SKM-1 (cell line): ENCODE measurements around the gene EPB41L3.

Source experiments
- DNase-seq: peaks from one replicate; lab custom pipeline; 2025; ENCODE audit not compliant: unreplicated experiment; lab: John Stamatoyannopoulos, UW

Gene EPB41L3

DNA sequence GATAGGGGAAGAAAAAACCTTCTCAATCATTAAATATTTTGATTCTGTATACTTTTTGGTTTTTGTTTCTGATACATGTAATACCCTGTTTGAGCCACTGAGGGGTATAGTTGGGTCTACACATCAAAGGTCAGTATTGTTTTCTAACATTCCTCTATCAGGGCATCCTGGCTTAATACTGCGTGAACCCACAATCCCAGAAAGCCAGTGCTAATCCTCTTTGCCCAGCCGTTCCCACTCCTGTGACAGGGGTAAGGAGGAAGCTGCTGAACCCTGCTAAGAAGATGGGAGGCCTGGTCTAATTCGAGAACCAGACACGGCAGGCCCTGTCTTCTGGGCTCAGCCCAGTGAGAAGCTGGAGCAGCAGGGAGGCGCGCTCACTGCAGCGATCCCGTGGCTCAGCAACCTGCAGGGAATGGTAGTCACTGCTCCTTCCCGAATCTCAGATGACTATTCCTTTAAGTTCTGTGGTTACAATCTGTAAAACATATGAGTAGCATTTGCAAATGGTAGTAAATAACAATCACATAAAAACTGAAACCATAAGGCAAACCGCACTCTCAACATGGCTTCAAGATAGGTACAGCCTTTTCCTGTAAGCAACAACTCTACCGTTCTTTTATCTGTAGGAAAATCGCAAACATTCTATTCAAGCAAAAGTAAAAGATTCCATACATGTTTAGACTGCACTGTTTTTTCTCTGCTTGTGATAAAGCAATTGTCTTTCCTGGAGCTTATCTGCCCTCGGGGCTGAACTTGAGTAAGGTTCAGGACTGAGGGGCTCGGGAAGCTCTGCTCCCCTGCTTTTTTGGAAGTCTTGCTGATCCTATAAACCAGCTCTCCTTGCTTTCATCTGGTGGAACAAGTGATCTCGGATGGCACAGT lies 87.0 kb downstream of the EPB41L3 start:
- no peak for DNase-seq

DNA sequence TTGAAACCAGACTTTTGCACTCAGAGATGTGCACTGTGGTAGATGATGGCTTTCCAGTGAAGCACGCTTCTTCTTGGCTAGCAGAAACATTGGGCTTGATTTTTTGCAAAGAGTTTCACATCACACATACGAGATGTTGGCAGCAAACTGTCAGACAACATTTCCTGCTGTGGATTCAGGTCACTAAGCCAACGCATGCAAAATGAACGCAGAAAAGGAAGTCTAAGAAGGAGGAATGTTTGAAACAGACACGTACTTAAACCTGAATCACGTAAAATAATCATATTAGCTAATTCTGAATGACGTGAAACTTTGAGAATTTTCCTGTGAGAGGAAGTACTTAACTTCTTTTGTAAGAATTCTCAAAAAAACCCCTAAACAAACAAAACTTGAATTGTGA lies 88.1 kb downstream of the EPB41L3 start:
- no peak for DNase-seq

DNA sequence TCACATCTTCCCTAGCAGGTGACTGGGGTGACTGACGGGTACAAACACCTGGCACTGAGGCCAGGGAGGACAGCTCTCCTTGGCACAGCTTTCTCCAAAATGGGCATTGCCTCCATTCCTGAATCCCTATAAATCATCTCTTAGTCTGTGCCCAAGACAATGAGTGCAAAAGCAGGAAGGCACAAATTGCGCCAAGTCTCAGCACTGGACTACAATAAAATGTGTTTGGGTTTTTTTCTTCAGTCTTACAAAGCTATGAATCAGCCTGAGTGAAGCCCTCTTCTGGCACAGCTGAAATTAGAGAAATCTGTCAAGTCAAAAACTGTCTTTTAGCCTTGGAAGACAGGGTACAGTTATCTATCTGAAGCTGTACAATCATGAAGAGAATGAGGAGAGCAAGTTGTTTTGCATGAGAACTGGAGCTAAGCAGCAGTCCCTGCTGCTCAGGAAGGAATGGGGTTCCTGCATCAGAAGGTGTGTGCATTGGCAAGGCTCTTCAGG lies 90.8 kb downstream of the EPB41L3 start:
- no peak for DNase-seq

DNA sequence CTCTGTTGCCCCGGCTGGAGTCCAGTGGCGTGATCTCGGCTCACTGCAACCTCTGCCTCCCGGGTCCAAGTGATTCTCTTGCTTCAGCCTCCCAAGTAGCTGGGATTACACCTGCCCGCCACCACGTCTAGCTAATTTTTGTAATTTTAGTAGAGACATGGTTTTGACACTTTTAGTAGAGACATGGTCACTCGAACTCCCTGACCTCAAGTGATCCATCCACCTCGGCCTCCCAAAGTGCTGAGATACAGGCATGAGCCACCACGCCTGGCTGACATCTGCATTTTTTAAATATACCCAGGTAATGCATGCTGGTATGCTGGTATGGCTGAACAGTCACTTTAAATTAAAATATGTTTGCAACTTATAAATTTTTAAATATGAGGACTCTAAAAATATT lies 91.9 kb downstream of the EPB41L3 start:
- DNase-seq, result no peak

DNA sequence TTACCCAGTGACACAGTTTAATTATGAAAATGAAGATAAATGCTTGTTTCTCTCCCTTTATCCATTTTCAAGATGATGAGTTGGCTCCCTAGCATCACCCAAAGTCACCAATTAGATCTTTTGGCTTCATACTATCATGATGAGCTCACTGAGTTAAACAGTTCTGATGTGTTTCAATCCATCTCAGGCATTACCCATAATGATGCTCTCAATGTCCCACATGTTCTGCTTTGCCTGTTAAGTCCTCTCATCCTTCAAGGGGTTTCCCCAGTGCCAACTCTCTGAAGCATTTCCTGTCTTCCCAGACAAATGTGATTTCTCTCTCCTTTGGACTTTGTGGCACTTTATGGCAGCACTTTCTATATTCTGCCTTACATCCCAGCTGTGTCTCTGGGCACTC lies 92.6 kb downstream of the EPB41L3 start:
- no peak for DNase-seq

DNA sequence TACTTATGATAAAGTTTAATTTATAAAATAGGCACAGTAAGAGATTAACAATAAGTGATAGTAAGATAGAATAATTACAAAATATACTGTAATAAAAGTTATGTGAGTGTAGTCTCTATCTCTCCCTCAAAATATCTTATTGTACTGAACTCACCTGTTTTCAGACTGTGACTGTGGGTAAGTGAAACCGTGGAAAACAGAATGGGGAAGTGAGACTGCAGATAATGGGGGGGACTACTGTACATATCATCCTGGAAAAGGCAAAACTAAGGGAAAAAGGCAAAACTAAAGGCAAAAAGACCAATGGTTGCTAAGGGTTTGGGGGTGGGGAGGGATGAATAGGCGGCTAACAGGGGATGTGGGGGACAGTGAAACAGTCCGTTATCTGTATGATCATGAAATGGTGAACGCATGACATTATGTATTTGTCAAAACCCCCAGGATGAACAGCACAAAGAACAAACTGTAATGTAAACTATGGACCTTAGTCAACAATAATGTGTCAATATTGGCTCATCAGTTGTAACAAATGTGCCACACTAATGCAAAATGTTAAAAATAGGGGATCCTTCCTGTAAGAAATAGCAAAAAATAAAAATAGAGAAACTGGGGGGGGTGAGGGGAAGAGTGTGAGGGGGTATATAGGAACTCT lies 93.8 kb downstream of the EPB41L3 start:
- DNase-seq, result no peak

DNA sequence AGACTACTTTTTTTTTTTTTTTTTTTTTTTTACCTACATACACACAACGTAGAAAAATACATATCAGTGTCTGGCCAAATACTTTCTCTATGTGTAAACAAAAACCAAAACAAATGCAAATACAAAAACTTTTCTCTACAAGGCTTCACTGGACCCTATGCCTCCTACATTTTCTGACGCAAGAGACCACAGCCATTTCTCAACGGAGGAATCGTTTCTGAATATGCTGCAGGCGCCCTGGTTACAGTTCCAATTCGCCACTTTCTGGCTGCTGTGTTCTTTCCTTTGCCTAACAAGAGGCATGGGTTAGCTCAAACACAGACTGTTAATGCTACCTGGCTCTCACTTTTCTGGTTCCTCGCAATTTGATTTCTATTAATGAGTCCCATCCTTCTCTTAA lies 96.4 kb downstream of the EPB41L3 start:
- DNase-seq, result peak; percentile 7

DNA sequence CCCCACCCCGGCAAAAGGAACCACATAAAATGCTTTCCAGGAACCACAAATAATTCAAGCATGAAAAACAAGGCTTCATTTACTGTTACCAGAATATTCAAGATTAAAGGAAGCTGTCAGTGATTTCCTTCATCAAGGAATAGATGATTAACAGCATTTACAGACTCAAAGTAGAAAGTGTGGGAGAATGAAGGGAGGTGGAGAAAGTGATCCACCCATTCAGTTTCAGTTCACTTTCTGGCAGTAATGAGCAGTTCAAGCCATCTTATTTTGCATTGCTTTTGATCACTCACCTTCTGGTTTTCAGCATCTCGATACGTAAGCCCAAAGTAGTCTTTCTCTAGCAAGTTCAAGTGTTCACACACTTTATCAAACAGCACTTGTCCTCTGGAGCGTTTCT lies 99.0 kb downstream of the EPB41L3 start:
- DNase-seq, result no peak

DNA sequence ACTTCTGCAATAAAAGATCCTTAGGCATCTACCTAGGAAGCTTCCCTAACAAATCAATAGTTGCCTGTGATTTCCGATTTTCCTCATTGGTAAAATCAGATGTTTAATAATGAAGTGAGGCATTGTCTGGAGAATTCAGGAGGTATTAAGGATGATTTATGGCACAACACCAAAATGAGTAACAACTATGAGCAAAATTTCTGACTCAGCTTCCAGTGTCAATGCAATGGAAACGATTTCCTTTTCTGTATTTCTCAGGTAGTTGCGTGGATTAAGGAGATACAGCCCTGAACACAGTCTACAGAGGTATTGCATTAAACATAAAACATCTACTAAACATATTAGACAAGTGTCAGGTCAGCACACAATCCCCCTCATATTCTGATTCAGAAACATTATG lies 99.5 kb downstream of the EPB41L3 start:
- no peak for DNase-seq

DNA sequence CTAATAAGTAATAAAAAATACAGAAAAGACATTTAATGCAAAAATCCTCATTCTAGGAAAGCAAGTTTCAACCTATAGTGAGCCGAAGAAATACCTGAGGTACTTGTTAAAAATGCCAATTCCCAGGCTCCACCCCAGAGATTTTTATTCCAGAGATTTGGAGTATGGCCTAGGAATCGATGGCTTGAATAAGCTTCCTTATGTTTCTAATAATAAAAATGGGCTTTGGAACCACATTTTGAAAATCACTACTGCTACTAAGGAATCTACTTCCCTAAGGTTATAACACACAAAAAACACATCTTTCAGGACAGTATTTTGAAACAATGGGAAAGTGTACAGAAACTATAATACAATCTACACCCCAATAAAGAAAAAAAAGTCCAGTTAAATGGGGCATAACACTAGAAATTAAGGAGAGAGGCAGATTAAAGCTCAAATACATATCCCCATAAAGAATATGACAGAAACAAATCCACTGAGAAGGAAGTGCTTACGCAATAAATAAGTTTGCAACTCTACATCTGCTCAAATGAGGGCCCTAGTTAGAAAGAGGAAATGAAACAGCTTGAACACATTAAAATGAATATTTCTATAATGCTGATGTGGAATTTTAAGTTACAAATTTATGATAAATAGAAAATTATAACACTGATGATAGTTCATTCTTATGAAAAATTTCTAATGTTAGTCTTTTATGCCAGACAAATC lies 103.7 kb downstream of the EPB41L3 start:
- peak; percentile 70 for DNase-seq

DNA sequence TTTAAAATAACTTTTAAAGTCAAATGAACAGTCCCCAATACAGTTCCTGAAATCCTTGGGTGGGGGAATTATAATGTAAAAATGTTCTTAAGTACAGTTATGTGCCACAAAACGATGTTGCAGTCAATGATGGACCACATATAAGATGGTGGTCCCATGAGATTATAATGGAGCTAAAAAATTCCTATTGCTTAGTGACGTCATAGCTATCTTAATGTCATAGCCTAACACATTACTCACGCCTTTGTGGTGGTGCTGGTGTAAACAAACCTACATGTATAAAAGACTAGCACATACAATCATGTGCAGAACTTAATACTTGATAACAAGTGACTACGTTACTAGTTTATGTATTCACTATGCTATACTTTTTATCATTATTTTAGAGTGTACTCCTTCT lies 109.4 kb downstream of the EPB41L3 start:
- DNase-seq, result no peak

DNA sequence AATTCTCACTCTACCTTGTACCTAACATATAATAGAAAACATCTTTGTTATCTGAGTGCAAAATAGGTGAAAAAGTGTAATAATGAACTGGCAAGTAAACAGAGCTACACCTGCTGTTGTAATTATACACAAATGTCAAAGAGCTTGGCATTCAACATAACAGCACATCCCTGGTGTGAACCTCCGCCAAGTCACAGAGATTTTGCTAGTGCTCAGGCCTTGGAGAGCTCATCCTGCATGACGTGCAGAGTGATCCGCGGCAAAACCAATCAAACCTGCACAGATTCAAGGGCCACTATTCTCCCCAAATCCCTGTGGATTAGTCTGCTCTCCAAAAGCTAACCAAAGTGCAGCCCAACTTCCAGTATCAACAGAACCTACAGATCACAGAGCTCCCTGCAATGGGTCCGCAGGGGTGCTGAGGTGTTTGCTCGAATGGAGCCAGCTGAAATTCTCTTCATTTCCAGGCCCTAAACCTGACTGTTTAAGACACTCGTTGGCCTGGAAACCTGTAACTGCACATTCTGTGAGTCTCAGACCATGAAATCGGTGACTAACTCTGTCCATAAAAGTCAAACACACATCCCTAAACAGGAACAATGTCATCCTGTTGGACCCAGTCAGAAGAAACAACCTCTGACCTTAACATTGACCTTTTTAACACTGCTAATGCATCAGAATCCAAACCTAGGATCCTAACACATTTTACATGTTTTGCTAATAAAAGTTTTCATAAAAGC lies 111.8 kb downstream of the EPB41L3 start:
- no peak for DNase-seq

DNA sequence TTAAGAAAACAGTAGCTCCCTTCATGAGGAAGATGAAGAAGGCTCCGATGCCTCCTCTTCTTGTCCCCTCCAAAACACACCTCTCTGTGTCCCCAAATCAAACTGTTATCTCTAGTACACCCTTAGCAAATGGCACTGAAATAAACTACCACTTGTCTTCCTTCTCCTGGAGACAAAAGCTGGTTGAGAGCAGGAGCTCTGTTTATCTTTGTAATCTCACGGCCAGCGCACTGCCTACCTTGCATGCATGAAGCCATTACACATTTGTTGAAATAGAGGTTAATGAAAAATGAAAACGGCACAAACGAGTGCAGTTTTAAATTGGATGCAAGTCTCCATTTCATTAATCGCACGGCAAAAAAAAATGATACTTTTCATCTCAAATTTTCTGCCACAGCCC lies 113.7 kb downstream of the EPB41L3 start:
- DNase-seq, result no peak

DNA sequence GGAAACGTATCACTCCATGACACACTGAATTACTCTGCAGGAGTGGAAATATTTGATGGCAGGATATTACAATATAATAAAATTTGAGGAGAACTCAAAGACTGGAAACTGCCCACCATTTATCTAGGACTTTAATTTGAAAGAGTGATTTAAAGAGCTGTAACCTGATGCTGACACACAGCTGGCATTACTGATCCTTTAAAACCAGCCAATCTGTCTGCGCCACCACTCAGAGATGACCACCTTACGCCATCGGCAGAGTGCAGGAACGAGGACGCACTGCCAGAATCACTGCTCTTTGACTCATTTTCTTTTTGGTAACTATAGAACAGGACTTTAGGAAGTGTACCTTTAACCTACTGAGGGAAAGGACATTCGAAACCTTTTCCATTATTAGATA lies 114.1 kb downstream of the EPB41L3 start:
- no peak for DNase-seq

DNA sequence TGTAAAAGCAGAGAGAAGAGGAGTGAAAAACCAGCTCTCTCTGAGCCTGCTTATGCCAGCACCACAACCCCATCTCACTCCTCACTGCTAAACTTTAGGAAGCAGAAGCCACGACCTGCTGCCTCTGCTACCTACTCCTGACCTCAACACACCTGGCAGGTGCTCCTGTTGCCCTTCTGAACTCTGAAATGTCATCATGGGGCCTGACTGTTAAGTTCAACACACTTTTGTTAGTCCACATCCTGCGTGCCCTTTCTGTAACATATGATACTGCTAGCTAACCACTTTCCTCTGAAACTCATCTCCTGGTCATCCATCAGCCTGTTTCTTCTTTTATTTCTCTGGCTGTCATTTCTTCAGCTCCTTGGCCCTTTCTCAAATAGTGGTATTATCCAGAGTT lies 118.1 kb downstream of the EPB41L3 start:
- no peak for DNase-seq

DNA sequence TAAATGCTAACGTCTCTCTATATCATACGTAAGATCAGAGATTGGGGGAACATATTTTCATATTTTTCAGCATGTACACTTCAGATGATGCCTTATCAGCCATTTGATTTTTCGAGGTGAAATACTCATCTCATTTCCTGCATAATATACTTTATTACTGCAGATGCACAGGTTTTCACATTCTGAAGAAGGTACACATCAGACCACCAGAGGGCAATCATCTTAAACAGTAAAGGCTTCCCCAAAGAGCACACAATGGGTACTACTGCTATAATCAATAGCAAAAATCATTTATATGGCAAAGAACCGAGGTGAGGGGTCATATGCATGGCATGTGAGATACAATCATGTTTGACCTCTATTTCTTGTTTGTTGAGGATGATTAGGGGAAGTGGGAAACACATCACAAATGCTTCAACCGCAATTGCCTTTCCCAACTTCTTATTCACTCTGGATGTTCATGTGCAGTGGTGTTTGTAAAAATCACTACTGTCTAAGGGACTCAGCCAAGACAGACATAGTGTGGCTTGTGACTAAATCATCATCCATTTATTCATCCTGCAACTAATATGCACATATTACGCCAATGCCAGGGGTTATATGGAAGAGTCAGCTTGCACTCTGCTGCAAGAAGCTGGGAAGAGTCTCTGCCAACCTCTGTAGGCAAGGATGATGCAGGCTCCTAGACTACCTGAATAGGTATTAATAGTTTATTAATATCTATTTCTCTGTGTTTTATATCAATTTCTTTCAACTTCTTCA lies 118.7 kb downstream of the EPB41L3 start:
- peak; percentile 9 for DNase-seq

DNA sequence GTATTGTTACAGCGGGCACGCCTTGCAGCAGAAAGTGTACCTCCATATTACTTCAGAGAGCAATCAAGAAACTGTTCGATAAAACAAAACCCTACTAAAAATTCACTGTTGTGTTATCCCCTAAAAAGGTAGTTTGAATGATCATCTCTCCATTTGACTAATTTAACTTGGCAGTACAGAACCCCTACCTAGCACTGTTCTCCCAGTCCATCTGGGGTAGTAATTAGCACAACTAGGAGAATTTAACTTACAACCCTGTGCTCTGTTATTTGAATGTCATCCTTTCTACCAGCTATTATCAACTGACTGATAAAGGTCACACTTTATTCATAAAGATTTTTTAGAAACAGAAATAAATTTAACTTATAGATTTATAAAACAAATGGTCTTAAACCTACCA lies 121.2 kb downstream of the EPB41L3 start:
- DNase-seq, result no peak

DNA sequence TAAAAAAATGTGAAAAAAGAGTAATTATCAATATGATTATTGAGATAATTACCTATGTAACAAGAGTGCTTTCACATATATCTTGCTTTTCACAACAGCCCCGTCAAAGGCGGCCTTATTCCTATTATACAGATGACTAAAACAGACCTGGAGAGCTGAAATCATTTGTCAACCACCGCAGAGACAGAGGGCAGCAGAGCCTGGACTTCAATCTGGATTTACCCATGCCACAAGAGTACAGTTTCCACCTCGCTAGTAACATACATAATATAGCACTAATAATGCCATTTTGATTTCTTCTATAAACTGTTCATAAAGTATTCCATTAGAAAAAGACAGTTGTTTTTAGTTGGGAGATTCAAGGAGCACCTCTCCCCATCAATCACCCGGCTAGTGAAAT lies 121.8 kb downstream of the EPB41L3 start:
- DNase-seq, result no peak

DNA sequence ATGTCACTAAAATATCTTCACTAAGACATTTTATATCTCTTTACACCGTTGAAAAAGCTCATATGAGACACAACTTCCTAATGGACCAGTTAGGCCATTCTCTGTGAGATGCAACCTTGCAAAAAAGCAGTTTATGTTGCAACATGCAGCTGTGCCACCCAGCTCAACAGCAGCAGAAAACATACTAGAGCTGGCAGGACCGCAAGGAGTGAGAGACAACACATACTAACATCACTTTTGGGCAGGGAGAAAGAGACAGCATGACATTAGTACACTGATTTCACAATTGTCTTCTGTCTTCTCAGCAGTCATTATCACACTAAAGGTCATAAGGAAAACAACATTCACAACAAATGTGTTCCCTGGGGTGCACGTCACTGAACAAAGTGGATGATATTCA lies 122.9 kb downstream of the EPB41L3 start:
- no peak for DNase-seq

DNA sequence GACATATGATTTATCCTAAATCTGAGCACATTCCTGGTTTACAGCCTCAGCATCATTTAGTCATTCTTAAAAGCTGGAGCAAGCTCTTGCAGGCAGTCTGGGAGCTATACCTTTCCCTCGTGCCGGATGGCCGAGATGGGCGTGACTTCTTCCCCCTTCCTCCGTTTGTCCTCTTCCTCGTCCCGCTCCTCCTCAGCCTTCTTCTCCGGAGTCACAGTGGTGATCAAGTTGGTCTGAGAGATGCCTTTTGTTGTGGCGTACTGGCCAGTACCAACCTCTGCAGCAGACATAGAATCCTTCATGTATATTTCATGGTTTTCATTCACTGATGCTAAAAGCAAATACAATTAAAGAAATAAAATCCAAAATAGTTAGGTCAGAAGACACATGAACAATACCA lies 124.2 kb downstream of the EPB41L3 start:
- no peak for DNase-seq
